Measurements from ENCODE around the gene DCLRE1C.
"Not testable (repeated sequence)": the region's sequence is repeated elsewhere in the genome, so short reads cannot be mapped to it uniquely, and the experiment has no call there.

Gene DCLRE1C

DNA sequence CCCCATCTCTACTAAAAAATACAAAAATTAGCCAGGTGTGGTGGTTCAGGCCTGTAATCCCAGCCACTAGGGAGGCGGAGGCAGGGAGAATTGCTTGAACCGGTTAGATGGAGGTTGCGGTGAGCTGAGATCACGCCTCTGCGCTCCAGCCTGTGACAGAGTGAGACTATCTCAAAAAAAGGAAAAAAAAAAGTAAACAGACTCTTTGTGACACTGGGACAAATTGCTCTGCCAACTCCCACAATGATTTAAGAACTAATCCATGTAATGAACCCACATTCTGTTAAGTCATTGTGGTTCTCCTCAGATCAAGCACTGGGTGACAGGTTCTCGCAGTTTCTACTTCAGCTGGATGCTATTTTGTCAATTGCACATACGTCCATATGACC, 11.0 kb downstream of the DCLRE1C start:
- not testable (repeated sequence) for H3K4me3 ChIP-seq (ENCODE audit: extremely low read depth, insufficient read depth, low read length, poor library complexity, severe bottlenecking); H3K4me1 ChIP-seq (ENCODE audit: control insufficient read depth, insufficient read depth, low read length, poor library complexity, severe bottlenecking); H3K27ac ChIP-seq (ENCODE audit: low read depth, low read length, severe bottlenecking); H3K9me3 ChIP-seq (ENCODE audit: control insufficient read depth, low read length)
- WGBS, 2 experiments (ENCODE audit: insufficient coverage in 2 of 2), result 86 to 100% methylated on average over 3 of the region's 7 CpGs
- peaks cover 59% of the 10 kb centered on the region for H3K36me3 ChIP-seq (ENCODE audit: control insufficient read depth, insufficient read depth, low read length)

DNA sequence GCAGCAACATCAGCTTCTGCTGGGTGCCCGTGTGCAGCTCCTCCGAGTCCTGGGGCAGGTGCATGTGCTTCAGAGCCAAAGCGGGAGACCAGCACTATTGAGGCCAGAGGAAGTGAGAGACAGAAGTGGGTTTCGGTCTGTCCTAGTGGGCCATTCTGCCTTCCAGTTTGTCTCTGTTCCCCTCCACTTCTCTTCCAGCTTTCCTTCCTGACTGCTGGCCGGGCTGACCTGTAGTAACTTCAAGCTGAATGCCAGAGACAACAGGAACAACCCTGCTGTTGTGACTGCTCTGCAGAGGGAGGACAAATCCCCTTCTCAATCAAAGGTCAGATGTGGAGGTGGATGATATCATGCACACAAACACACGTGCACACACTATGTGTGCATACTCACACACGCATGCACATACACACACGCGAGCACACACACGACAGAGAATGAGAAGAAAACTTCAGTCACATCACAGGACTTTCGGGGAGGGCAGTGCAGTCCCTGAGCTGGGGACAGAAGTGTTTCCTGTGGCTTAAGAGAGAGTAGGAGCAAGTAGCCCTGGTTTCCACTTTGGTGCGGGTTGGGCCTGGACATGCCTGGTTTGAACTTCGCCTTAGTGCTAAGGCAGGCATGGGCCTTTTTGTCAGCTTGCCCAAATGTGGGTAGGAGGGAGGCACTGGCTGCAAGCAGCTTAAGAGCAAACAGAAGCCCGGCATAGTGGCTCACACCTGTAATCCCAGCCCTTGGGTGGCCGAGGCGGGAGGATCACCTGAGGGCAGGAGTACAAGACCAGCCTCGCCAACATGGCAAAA, 11.5 kb downstream of the DCLRE1C start:
- peaks cover 55% of the 10 kb centered on the region for H3K36me3 ChIP-seq (ENCODE audit: control insufficient read depth, insufficient read depth, low read length)
- H3K4me1 ChIP-seq (ENCODE audit: control insufficient read depth, insufficient read depth, low read length, poor library complexity, severe bottlenecking); H3K9me3 ChIP-seq (ENCODE audit: control insufficient read depth, low read length); H3K4me3 ChIP-seq (ENCODE audit: extremely low read depth, insufficient read depth, low read length, poor library complexity, severe bottlenecking); H3K27ac ChIP-seq (ENCODE audit: low read depth, low read length, severe bottlenecking): not testable (repeated sequence)
- WGBS, 2 experiments (ENCODE audit: insufficient coverage in 2 of 2), result 96 to 100% methylated on average over 3 to 4 of the region's 17 CpGs

DNA sequence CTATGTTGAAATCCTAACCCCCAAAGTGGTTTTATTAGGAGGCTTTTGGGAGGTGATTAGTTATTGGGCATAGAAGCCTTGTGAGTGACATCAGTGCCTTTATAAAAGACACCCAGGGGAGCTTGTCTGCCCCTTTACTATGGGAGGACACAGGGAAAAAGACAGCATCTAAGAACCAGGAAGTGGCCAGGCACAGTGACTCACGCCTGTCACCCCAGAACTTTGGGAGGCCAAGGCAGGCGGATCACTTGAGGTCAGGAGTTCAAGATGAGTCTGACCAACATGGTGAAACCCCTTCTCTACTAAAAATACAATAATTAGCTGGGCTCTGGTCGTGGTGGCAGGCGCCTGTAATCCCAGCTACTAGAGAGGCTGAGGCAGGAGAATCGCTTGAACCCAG, 14.9 kb downstream of the DCLRE1C start:
- 94 to 100% methylated on average over 2 of the region's 5 CpGs for WGBS, 2 experiments (ENCODE audit: insufficient coverage in 2 of 2)
- H3K4me3 ChIP-seq (ENCODE audit: extremely low read depth, insufficient read depth, low read length, poor library complexity, severe bottlenecking); H3K27ac ChIP-seq (ENCODE audit: low read depth, low read length, severe bottlenecking); H3K4me1 ChIP-seq (ENCODE audit: control insufficient read depth, insufficient read depth, low read length, poor library complexity, severe bottlenecking); H3K9me3 ChIP-seq (ENCODE audit: control insufficient read depth, low read length): not testable (repeated sequence)
- H3K36me3 ChIP-seq (ENCODE audit: control insufficient read depth, insufficient read depth, low read length), result peaks cover 44% of the 10 kb centered on the region

DNA sequence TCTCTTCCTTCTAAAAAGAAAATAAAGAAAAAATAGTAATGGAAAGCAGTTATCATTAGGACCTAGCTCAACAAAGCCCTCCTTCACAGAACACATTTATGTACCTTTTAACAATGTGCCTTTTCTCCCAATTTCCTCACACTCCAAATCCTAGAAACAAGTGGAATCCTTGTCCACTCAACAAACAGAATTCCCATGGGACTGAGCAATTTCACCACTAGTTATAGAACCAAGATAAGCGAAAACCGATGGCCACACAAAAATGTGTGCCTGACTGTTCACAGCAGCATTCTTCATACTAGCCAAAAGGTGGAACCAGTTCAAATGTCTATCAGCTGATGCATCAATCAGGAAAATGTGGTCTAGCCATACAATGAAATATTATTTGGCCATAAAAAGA, 17.3 kb downstream of the DCLRE1C start:
- 88 to 100% methylated on average over 2 of the region's 2 CpGs for WGBS, 2 experiments (ENCODE audit: insufficient coverage in 2 of 2)
- Histone ChIP-seq H3K36me3 (ENCODE audit: control insufficient read depth, insufficient read depth, low read length) (peaks cover 50% of the 10 kb centered on the region), H3K9me3 (ENCODE audit: control insufficient read depth, low read length) (no peaks in the 10 kb centered on the region), H3K4me1 (ENCODE audit: control insufficient read depth, insufficient read depth, low read length, poor library complexity, severe bottlenecking) (no peaks in the 10 kb centered on the region), H3K4me3 (ENCODE audit: extremely low read depth, insufficient read depth, low read length, poor library complexity, severe bottlenecking) (no peak overlapping the region), H3K27ac (ENCODE audit: low read depth, low read length, severe bottlenecking) (no peak overlapping the region)

DNA sequence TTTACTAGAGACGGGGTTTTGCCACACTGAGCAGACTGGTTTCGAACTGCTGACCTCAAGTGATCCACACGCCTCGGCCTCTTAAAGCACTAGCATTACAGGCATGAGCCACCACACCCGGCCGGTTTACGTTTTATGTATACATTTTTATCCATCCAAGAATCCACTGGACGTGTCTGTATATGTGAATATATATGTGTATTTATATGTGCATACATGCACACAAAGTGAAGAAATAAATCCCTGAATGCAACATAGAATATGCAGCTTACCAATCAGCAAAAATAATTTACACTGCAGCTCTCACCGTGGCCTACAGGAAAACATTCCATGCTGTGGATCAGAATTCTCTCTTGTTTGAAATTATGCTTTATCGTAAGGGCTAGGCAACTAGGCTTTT, 23.3 kb downstream of the DCLRE1C start:
- Histone ChIP-seq H3K4me3 (ENCODE audit: extremely low read depth, insufficient read depth, low read length, poor library complexity, severe bottlenecking) (no peak overlapping the region), H3K36me3 (ENCODE audit: control insufficient read depth, insufficient read depth, low read length) (peaks cover 79% of the 10 kb centered on the region)
- WGBS, 2 experiments (ENCODE audit: insufficient coverage in 2 of 2), result 96 to 100% methylated on average over 3 to 4 of the region's 10 CpGs

DNA sequence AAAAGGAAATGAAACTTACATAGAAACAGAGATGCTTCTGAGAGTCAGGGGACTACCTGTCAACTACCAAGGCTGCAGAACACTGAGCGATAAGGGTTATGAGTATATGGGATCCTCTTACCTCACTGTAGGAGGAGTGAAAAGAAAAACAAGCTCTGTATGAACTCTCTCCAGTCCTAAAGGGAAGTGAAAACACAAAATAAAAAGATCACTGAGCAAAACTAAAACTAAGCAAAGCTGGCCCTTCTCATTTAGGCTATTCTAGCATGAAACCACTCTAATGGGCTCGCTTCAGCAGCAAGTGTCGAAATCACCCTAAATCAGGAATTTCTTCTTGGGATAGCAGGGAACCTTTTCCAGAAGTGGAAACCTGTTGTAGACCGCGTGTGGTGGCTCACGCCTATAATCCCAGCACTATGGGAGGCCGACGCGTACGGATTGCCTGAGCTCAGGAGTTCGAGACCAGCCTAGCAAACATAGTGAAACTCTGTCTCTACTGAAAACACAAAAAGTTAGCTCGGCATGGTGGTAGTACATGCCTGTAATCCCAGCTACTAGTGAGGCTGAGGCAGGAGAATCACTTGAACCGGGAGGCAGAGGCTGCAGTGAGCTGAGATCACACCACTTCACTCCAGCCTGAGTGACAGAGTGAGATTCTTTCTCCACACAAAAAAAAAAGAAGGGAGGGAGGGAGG, 27.0 kb downstream of the DCLRE1C start:
- 89 to 95% methylated on average over 11 of the region's 13 CpGs for whole genome bisulfite sequencing, 2 experiments (ENCODE audit: insufficient coverage in 2 of 2)
- Histone ChIP-seq H3K4me1 (ENCODE audit: control insufficient read depth, insufficient read depth, low read length, poor library complexity, severe bottlenecking) (no peaks in the 10 kb centered on the region), H3K4me3 (ENCODE audit: extremely low read depth, insufficient read depth, low read length, poor library complexity, severe bottlenecking) (no peak overlapping the region), H3K27ac (ENCODE audit: low read depth, low read length, severe bottlenecking) (no peak overlapping the region), H3K36me3 (ENCODE audit: control insufficient read depth, insufficient read depth, low read length) (peaks cover 81% of the 10 kb centered on the region), H3K9me3 (ENCODE audit: control insufficient read depth, low read length) (no peaks in the 10 kb centered on the region)

More for the DNA sequence above, 23.3 kb downstream of the DCLRE1C start:
- Histone ChIP-seq H3K9me3 (ENCODE audit: control insufficient read depth, low read length) (no peaks in the 10 kb centered on the region), H3K4me1 (ENCODE audit: control insufficient read depth, insufficient read depth, low read length, poor library complexity, severe bottlenecking) (no peaks in the 10 kb centered on the region), H3K27ac (ENCODE audit: low read depth, low read length, severe bottlenecking) (no peak overlapping the region)

DNA sequence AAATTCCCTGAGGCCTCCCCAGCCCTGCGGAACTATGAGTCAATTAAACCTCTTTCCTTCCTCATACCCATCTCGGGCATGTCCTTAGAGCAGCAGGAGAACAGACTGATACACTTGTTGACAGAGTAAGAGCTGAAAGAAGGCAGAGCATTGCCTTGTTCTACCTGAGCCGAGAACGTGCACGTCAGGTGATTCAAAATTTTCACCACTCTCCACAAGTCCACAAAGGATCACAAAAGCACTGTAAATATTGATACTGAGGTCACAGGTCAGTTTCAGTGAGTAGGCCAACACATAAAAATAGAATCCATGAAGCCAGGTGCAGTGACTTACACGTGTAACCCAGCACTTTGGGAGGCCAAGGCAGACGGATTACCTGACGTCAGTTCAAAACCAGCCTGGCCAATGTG, 27.8 kb downstream of the DCLRE1C start:
- Histone ChIP-seq H3K4me3 (ENCODE audit: extremely low read depth, insufficient read depth, low read length, poor library complexity, severe bottlenecking) (no peak overlapping the region), H3K4me1 (ENCODE audit: control insufficient read depth, insufficient read depth, low read length, poor library complexity, severe bottlenecking) (no peaks in the 10 kb centered on the region), H3K27ac (ENCODE audit: low read depth, low read length, severe bottlenecking) (no peak overlapping the region), H3K9me3 (ENCODE audit: control insufficient read depth, low read length) (no peaks in the 10 kb centered on the region), H3K36me3 (ENCODE audit: control insufficient read depth, insufficient read depth, low read length) (peaks cover 81% of the 10 kb centered on the region)
- WGBS, 2 experiments (ENCODE audit: insufficient coverage in 2 of 2), result 96 to 97% methylated on average over 3 to 6 of the region's 8 CpGs

DNA sequence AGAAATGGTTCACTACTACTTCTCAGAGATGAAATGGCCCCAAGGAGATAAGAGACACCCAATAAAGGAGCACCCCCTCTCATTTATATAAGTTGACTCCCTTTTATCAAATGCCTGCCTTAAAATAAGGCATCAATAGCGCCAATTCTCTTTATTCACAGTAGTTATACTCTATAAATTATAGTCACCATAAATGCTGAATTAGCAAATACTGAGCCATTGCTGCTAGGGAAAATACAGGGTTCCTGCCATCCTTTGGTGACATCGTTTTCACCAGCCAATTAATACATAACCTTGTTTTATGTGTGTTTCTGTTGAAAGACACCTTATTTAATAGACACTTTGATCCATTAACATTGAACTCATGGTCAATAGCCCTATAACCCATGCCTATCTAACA, 28.6 kb downstream of the DCLRE1C start:
- 100% methylated on average over 1 of the region's 2 CpGs; no CpG with 5 or more reads in 1 of the 2 experiments for WGBS, 2 experiments (ENCODE audit: insufficient coverage in 2 of 2)
- Histone ChIP-seq H3K4me3 (ENCODE audit: extremely low read depth, insufficient read depth, low read length, poor library complexity, severe bottlenecking) (no peak overlapping the region), H3K36me3 (ENCODE audit: control insufficient read depth, insufficient read depth, low read length) (peaks cover 80% of the 10 kb centered on the region), H3K9me3 (ENCODE audit: control insufficient read depth, low read length) (no peaks in the 10 kb centered on the region), H3K27ac (ENCODE audit: low read depth, low read length, severe bottlenecking) (no peak overlapping the region), H3K4me1 (ENCODE audit: control insufficient read depth, insufficient read depth, low read length, poor library complexity, severe bottlenecking) (no peaks in the 10 kb centered on the region)

DNA sequence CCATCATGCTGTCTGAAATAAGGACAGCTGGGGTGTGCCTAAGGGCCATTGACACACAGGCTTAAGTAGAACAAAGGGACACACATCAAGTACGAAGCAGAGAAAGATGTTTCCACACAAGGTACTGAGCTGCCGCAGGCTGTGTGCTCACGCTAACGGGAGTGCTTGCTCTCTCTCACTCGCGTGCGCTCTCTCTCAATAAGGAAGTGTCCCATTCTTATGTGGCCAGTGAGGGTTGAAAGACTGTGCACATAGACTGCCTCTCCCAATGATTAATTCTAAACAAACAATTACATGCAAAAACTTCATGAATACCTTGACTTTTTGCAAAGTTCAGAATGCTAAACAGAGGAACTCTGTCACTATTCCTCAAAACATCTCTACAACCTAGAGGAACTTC, 29.9 kb downstream of the DCLRE1C start:
- Histone ChIP-seq H3K36me3 (ENCODE audit: control insufficient read depth, insufficient read depth, low read length) (peaks cover 83% of the 10 kb centered on the region), H3K4me3 (ENCODE audit: extremely low read depth, insufficient read depth, low read length, poor library complexity, severe bottlenecking) (no peak overlapping the region), H3K27ac (ENCODE audit: low read depth, low read length, severe bottlenecking) (no peak overlapping the region), H3K4me1 (ENCODE audit: control insufficient read depth, insufficient read depth, low read length, poor library complexity, severe bottlenecking) (no peaks in the 10 kb centered on the region), H3K9me3 (ENCODE audit: control insufficient read depth, low read length) (no peaks in the 10 kb centered on the region)
- 97 to 100% methylated on average over 2 to 7 of the region's 7 CpGs for WGBS, 2 experiments (ENCODE audit: insufficient coverage in 2 of 2)

DNA sequence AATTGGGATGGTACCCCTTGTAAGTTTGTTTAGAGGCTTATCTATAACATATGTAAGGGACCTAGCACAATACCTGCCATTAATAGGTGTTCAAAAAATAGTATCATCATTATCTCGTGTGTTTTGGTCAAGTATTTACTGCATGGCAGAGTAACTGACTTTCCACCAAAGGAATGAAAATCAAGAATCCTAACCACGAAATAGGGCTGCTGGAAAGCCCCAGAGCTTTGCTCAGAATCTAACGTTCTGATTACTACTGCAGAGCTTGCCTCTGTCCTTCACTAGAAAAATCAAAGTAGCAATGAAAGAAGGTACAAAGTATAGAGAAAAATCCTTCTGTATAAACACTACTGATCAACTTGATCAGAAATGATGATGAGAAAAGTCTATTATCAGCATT, 34.9 kb downstream of the DCLRE1C start:
- Histone ChIP-seq H3K9me3 (ENCODE audit: control insufficient read depth, low read length) (peaks cover 27% of the 10 kb centered on the region), H3K4me3 (ENCODE audit: extremely low read depth, insufficient read depth, low read length, poor library complexity, severe bottlenecking) (no peak overlapping the region), H3K4me1 (ENCODE audit: control insufficient read depth, insufficient read depth, low read length, poor library complexity, severe bottlenecking) (no peaks in the 10 kb centered on the region), H3K36me3 (ENCODE audit: control insufficient read depth, insufficient read depth, low read length) (peaks cover 84% of the 10 kb centered on the region), H3K27ac (ENCODE audit: low read depth, low read length, severe bottlenecking) (no peak overlapping the region)
- 90% methylated on average over 2 of the region's 3 CpGs; no CpG with 5 or more reads in 1 of the 2 experiments for WGBS, 2 experiments (ENCODE audit: insufficient coverage in 2 of 2)

DNA sequence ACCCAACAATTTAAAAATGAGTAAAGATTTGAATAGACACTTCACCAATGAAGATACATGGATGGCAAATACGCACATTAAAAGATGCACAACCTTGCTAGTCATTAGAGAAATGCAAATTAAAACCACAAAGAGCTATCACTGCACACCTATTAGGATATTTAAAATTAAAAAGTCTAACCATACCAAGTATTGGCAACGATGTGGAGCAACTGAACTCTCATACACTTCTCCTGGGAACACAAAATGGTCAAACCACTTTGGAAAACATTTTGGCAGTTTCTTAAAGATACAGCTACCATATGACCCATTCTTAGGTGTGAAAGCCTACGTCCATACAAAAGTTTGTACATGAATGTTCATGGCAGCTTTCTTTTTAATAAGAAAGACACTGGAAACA, 36.1 kb downstream of the DCLRE1C start:
- Histone ChIP-seq H3K4me3 (ENCODE audit: extremely low read depth, insufficient read depth, low read length, poor library complexity, severe bottlenecking) (no peak overlapping the region), H3K36me3 (ENCODE audit: control insufficient read depth, insufficient read depth, low read length) (peaks cover 78% of the 10 kb centered on the region), H3K4me1 (ENCODE audit: control insufficient read depth, insufficient read depth, low read length, poor library complexity, severe bottlenecking) (no peaks in the 10 kb centered on the region), H3K9me3 (ENCODE audit: control insufficient read depth, low read length) (peaks cover 28% of the 10 kb centered on the region), H3K27ac (ENCODE audit: low read depth, low read length, severe bottlenecking) (no peak overlapping the region)
- 100% methylated on average over 1 to 3 of the region's 3 CpGs for WGBS, 2 experiments (ENCODE audit: insufficient coverage in 2 of 2)

Data from mesodermal cell (in vitro differentiated cells).